K562 (cell line): ENCODE measurements around the gene ETV3. TPM values are rescaled to one million over a fixed set of nuclear protein-coding genes. Genes with fewer than 3 reads are reported as not detected.

Experiments used
- BCOR ChIP-seq: fragments of 450-650 bp; IDR thresholded peaks from 2 replicates; pipeline ENCODE4 v1.6.1; 2016
- BMI1 ChIP-seq: fragments of 150-350 bp; IDR thresholded peaks from 2 replicates; pipeline ENCODE4 v1.6.1; 2014; ENCODE audit warnings: low read length
- C11orf30 ChIP-seq: fragments of 450-650 bp; IDR thresholded peaks from 2 replicates; pipeline ENCODE4 v1.6.1; 2016; ENCODE audit warnings: low read depth, mild to moderate bottlenecking
- CHD1 ChIP-seq: fragments of 200-600 bp; sonication (generic); IDR thresholded peaks from one replicate; pipeline ENCODE4 v1.6.1; 2012; ENCODE audit warnings: mild to moderate bottlenecking, moderate library complexity, low read length, inconsistent platforms
- CXXC5 ChIP-seq: fragments of 250-450 bp; sonication (Bioruptor Pico); IDR thresholded peaks from 2 replicates; pipeline ENCODE4 v1.8.0; 2022; ENCODE audit warnings: inconsistent platforms, mild to moderate bottlenecking, moderate library complexity
- ELF2 ChIP-seq: fragments of 250-450 bp; sonication (Bioruptor Pico); IDR thresholded peaks from 2 replicates; pipeline ENCODE4 v1.5.0; 2021; ENCODE audit warnings: mild to moderate bottlenecking
- ELF4 ChIP-seq: fragments of 450-650 bp; formaldehyde crosslinking; IDR thresholded peaks from 2 replicates; pipeline ENCODE4 v1.4.0; 2022; ENCODE audit warnings: missing genetic modification characterization
- KLF13 ChIP-seq: fragments of 450-650 bp; IDR thresholded peaks from 2 replicates; pipeline ENCODE4 v1.6.1; 2016; ENCODE audit warnings: missing genetic modification characterization, low read depth, mild to moderate bottlenecking, missing compliant biosample characterization, moderate library complexity, borderline replicate concordance
- MCM5 ChIP-seq: fragments of 450-650 bp; IDR thresholded peaks from 2 replicates; pipeline ENCODE4 v1.6.1; 2016; ENCODE audit warnings: low read depth
- MCM7 ChIP-seq, 2 experiments: fragments of 450-650 bp; IDR thresholded peaks; 2 replicates each; pipeline ENCODE4 v1.6.1; 2016 to 2018
- MECOM ChIP-seq: fragments of 250-450 bp; sonication (Bioruptor Pico); IDR thresholded peaks from 2 replicates; pipeline ENCODE4 v1.8.0; 2022; ENCODE audit warnings: inconsistent platforms
- NFXL1 ChIP-seq: fragments of 450-650 bp; formaldehyde crosslinking; IDR thresholded peaks from 2 replicates; pipeline ENCODE4 v1.4.0; 2021; ENCODE audit warnings: mild to moderate bottlenecking
- TCF3 ChIP-seq: sonication (generic); formaldehyde crosslinking; IDR thresholded peaks from 2 replicates; pipeline ENCODE4 v1.4.0; 2020; ENCODE audit warnings: mild to moderate bottlenecking, missing genetic modification reagents
- TOE1 ChIP-seq, 2 experiments: fragments of 450-650 bp in 1 of 2; sonication (generic) in 1 of 2; formaldehyde crosslinking in 1 of 2; IDR thresholded peaks; 2 replicates each; pipeline versions ENCODE4 v1.7.1 to v1.8.0; 2016 to 2022; ENCODE audit warnings: borderline replicate concordance in 2 of 2, mild to moderate bottlenecking in 2 of 2, antibody characterized with exemption in 1 of 2, inconsistent platforms in 1 of 2, low read depth in 1 of 2, missing genetic modification reagents in 1 of 2, moderate library complexity in 1 of 2
- ZBTB43 ChIP-seq: sonication (generic); formaldehyde crosslinking; IDR thresholded peaks from 2 replicates; pipeline ENCODE4 v1.8.0; 2023; ENCODE audit warnings: mild to moderate bottlenecking, missing genetic modification reagents
- ZFP91 ChIP-seq: sonication (generic); formaldehyde crosslinking; IDR thresholded peaks from 2 replicates; pipeline ENCODE4 v1.8.0; 2022; ENCODE audit warnings: mild to moderate bottlenecking, missing genetic modification reagents
- ZFX ChIP-seq: sonication (generic); formaldehyde crosslinking; IDR thresholded peaks from 2 replicates; pipeline ENCODE4 v1.8.0; 2022; ENCODE audit warnings: mild to moderate bottlenecking, missing genetic modification reagents, moderate library complexity
- polyA plus RNA-seq, 8 experiments: library from polyadenylated mRNA; depleted of rRNA in 4 of 8; stranded (reverse) in 5 of 8; unstranded in 3 of 8; fragments of >200 nt; fragmentation: Nextera tagmentation in 2 of 8; fragmentation: Illumina TruSeq in 1 of 8; extraction: Ambion mirVana in 2 of 8; extraction: Trizol in 1 of 8; gene quantifications; 2 replicates each; pipeline versions ENCODE4 v1.2.1 to v1.2.3, GENCODE V29; 2011 to 2014; ENCODE audit warnings: inconsistent platforms in 1 of 8, missing spikeins in 1 of 8
- total RNA-seq, 7 experiments: library from RNA; depleted of rRNA in 6 of 7; stranded (reverse); fragments of >200 nt in 6 of 7; fragmentation: Illumina TruSeq in 2 of 7; extraction: Trizol in 2 of 7; gene quantifications; 2 replicates each; pipeline versions ENCODE4 v1.2.1 to v1.2.3, GENCODE V29; 2011 to 2021; ENCODE audit warnings: low replicate concordance in 1 of 7
- TF ChIP-seq, protein P1 (sequence below): fragments of 150-350 bp; conservative IDR thresholded peaks from 2 replicates; pipeline ENCODE4 v1.6.1; 2014; ENCODE audit warnings: low read length
- TF ChIP-seq, protein P2 (sequence below): fragments of 450-650 bp; IDR thresholded peaks from one replicate; pipeline ENCODE4 v1.6.1; 2018; ENCODE audit warnings: mild to moderate bottlenecking, moderate library complexity; ENCODE audit not compliant: partially characterized antibody
- TF ChIP-seq, protein P3 (sequence below): fragments of 250-450 bp; sonication (Bioruptor Pico); IDR thresholded peaks from 2 replicates; pipeline ENCODE4 v1.8.0; 2022; ENCODE audit warnings: inconsistent platforms, mild to moderate bottlenecking, moderate library complexity, borderline replicate concordance

The ETV3 gene
- total and polyA plus RNA-seq, 9 of the 15 experiments (the other 6 are each of a cell fraction or from before 2014, with no cell fraction given), result 3.1 to 16.0 (median 9.0) TPM

DNA sequence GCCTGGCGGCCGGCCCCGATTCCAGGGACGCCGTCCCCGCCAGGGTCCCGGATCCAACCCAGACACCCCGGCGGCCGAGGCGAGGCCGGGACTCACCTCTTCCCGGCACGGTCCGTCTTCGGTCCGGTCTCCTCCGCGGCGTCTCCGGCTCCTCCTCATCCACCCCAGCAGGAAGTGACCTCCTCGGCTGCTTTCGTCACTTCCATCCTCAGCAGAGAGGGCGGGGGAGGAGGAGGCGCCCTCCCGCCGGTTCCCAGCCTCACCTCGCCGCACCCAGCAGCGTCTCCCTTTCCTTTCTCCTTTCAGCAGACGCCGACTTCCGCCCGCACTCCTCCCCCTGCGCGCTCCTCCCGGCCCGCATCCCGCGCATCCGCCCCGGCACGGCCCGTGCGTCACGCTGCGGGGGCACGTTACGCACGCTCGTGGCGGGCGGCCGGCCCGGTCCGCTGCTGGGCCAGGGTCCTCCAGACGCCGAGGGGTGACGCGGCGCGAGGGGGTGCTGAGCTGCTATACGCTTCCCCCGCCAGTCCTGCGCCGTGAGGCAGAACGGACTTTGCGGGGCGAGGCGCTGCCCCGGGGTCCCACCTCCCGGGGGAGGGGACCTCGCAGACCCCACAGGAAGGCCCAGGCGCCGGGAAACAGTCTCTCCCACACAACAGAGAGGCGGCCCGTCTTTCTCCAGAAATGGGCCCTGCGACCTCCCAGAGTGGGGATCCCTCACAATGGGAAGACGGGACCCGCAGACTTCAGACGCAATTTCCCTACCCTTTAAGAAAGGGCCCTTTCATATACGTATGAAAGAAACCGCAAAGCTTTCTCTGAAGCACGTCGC is at the start of gene ETV3 (continued):
- TF ChIP-seq ZFX (CRISPR knock-in tag), result peak; percentile 97
- TF ChIP-seq ELF2 (CRISPR knock-in tag), result peak; percentile 90
- peak; percentile 4 for TF ChIP-seq CHD1
- no peak for TF ChIP-seq ELF4 (CRISPR knock-in tag)
- peak; percentile 10; the same call in 1 of the 2 replicates for TF ChIP-seq C11orf30
- TF ChIP-seq MCM7 (IDR thresholded peaks at IDR 0.05), result no peak
- no peak for TF ChIP-seq TOE1 (IDR thresholded peaks at IDR 0.05; ENCODE audit: borderline replicate concordance)
- no peak for TF ChIP-seq TOE1 (CRISPR knock-in tag; IDR thresholded peaks at IDR 0.05; ENCODE audit: borderline replicate concordance, low read depth)
- no peak for TF ChIP-seq ZFP91 (CRISPR knock-in tag)
- TF ChIP-seq ZBTB43, result peak; percentile 74
- peak; percentile 66 for TF ChIP-seq KLF13 (tag)
- TF ChIP-seq, protein P1, sequence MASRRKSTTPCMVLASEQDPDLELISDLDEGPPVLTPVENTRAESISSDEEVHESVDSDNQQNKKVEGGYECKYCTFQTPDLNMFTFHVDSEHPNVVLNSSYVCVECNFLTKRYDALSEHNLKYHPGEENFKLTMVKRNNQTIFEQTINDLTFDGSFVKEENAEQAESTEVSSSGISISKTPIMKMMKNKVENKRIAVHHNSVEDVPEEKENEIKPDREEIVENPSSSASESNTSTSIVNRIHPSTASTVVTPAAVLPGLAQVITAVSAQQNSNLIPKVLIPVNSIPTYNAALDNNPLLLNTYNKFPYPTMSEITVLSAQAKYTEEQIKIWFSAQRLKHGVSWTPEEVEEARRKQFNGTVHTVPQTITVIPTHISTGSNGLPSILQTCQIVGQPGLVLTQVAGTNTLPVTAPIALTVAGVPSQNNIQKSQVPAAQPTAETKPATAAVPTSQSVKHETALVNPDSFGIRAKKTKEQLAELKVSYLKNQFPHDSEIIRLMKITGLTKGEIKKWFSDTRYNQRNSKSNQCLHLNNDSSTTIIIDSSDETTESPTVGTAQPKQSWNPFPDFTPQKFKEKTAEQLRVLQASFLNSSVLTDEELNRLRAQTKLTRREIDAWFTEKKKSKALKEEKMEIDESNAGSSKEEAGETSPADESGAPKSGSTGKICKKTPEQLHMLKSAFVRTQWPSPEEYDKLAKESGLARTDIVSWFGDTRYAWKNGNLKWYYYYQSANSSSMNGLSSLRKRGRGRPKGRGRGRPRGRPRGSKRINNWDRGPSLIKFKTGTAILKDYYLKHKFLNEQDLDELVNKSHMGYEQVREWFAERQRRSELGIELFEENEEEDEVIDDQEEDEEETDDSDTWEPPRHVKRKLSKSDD, result no peak
- TF ChIP-seq, protein P2, sequence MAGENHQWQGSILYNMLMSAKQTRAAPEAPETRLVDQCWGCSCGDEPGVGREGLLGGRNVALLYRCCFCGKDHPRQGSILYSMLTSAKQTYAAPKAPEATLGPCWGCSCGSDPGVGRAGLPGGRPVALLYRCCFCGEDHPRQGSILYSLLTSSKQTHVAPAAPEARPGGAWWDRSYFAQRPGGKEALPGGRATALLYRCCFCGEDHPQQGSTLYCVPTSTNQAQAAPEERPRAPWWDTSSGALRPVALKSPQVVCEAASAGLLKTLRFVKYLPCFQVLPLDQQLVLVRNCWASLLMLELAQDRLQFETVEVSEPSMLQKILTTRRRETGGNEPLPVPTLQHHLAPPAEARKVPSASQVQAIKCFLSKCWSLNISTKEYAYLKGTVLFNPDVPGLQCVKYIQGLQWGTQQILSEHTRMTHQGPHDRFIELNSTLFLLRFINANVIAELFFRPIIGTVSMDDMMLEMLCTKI, result no peak
- no peak for TF ChIP-seq BMI1
- no peak for TF ChIP-seq BCOR
- TF ChIP-seq NFXL1 (CRISPR knock-in tag), result no peak
- peak; percentile 98 for TF ChIP-seq CXXC5 (CRISPR knock-in tag)
- no peak for TF ChIP-seq MCM5
- no peak for TF ChIP-seq MECOM (CRISPR knock-in tag)
- TF ChIP-seq, protein P3, sequence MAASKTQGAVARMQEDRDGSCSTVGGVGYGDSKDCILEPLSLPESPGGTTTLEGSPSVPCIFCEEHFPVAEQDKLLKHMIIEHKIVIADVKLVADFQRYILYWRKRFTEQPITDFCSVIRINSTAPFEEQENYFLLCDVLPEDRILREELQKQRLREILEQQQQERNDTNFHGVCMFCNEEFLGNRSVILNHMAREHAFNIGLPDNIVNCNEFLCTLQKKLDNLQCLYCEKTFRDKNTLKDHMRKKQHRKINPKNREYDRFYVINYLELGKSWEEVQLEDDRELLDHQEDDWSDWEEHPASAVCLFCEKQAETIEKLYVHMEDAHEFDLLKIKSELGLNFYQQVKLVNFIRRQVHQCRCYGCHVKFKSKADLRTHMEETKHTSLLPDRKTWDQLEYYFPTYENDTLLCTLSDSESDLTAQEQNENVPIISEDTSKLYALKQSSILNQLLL (CRISPR knock-in tag), result no peak
- peak; percentile 31; the same call in 1 of the 2 replicates for TF ChIP-seq TCF3
